HG03378 (cell line): ENCODE data around the gene DYDC1.
"Not testable (repeated sequence)": the region's sequence is repeated elsewhere in the genome, so short reads cannot be mapped to it uniquely, and the experiment has no call there.

ENCODE experiments used
- ATAC-seq: cut with Tn5 transposase; IDR thresholded peaks from one replicate; pipeline ENCODE4 v1.9.1; 2021; ENCODE audit warnings: mild to moderate bottlenecking, moderate library complexity; ENCODE audit not compliant: unreplicated experiment

Gene DYDC1

DNA sequence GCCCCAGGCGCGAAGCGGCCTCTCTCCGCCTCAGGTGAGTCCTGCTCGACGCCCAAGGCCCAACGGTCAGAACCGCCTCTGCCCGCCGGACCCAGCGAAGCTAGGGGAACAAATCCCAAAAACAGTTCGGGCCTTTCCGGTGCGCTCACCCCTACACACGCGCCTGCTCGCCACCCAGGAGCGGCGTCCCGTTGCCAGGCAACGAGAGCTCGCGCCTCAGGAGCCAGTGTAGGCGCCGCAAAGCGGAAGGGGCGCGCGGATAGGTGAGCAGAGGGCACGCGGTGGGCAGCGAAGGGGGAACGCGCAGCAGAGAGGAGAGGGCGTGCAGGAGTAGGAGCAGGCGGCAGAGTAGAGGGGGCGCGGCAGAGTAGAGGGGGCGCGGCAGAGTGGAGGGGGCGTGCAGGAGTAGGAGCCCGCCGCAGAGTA is at the start of gene DYDC1, which contains the start of gene DYDC2:
Gene DYDC1 (minus strand): TSS at position 193 of the 426 bp plus-strand sequence. CDS start 4,154 bp downstream, outside the sequence.
Gene DYDC2 (plus strand): TSS at position 219 of the 426 bp plus-strand sequence. CDS start 5,663 bp downstream, outside the sequence.
- ATAC-seq: no peak

DNA sequence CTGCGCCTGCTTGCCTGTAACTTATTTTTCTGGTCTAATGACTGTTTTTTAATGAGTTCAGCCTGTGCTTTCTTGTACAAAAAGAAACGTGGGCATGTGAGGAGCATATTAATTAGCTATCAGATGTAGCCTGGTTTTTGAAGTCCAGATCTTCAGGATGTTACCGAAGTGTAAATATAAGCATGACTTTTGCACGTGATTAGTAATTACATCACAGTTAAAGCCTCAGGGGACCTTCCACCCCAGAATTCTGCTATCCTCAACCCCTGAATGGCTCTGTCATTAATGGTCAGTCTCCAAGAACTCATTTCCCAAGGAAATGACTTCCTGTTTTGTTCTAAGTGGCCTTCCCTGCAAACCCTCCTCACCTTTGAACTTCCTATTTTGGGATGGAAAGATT is 49.6 kb upstream of the DYDC1 start:
- no peak for ATAC-seq

DNA sequence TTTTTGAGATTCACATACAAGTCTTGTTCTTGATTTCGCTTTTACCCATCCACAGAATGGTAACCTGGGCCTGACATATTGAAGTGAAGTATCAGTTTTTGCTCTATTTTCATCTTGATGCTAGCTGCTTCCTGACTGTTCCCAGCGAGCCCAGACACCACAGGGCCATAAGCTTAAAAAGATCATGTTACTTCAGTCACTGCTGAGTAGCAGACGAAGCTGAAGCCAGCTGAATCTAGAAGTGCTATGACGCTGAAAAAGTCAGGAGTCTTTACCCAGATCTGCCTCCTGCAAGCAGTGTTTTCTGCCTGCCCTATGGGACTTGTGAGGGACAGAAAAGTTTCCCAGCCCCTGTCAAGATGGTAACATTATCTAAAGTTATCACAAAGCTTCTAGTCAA is 49.1 kb upstream of the DYDC1 start:
- no peak for ATAC-seq

GRCh38 chr10:80405035-80405434 is 48.5 kb upstream of the DYDC1 start:
- no peak for ATAC-seq

DNA sequence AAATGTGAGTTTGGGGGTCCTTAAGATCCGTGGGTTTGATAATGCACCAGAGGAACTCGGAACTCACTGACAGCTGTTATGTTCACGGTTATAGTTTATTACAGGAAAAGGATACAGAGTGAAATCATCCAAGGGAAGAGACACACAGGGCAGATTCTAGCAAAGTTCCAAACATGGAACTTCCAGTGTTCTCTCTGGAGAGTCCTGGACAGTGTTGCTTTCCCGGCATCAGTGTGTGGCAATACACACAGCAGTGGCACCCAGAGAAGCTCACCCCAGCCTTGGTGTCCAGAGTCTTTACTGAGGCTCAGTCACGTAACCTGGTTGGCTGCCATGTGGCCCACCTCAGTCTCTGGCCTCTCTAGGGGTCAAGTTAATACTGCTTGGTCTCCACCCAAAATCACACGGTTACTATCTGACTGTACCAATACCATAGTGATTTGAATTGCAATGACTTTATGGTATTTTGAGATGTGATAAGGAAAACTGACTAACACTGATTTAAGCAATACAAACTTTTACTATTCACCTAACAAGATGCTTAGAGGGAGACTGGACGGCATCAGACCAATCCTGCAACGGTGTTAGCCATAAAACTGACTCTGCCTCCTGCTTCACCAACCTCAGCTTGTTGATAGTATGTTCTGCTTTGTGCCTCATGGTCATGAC is 43.7 kb upstream of the DYDC1 start:
- ATAC-seq: no peak

DNA sequence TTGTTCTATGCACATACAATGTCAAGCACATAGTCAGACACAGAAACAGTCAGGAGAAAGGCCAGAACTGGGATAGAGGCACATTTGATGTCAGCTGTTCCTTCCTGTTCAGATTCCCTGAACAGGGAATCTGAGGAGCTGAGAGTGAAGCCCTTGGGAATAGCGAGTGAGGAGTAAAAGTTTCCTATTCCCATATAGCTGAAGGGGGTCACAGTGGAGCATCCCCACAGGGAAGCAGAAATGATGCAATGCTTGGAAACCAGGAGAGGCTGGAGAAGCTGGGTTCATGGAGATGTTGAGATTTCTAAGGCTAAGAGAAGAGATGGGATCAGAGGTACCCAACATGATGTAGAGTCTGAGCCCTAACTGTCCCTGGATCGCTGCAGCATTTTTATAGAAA is 40.5 kb upstream of the DYDC1 start:
- no peak for ATAC-seq

DNA sequence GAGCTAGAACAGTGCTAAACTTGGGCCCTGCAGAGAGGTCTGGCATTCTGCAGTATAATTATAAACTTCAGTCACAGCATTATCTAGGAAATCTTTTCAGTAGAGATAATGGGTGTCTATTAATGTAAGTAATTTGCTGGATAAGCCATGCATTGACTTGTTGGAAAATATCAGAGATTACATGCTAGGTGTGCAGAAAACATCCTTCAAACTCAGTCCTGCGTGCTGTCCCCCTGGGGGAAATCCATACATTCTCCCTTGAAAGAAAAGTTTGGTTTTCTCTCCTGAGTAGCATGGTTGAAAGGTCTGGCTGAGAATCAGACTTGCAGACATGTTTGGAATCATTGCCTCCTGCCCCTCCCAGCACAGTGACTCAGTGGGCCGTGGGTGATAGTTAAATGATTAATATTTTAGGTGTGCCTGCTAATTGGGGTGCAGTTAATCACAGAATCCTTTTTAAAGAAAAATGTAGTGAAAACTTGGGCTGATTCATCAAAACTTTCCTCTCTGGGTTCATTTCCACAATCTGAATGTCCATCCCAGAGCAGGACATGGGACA is 37.9 kb upstream of the DYDC1 start:
- ATAC-seq: no peak

DNA sequence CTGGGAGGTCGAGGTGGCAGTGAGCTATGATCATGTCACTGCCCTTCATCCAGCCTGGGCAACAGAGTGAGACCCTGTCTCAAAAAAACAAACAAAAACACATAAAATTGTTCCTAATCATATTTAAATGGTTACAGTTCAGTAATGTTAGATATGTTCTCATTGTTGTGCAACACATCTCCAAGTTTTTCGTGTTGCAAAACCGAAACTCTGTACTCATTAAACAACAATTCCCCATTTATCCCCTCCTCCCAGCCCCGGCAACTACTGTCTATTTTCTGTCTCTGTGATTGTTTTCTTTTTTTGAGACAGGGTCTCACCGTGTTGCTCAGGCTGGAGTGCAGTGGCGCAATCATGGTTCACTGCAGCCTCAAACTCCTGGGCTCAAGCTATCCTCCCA is 35.7 kb upstream of the DYDC1 start:
- no peak for ATAC-seq

- no peak for ATAC-seq
Observed at GRCh38 chr10:80390740-80391139, 34.2 kb upstream of the DYDC1 start.

GRCh38 chr10:80382989-80383388 is 26.4 kb upstream of the DYDC1 start:
- peak; percentile 66 for ATAC-seq

- ATAC-seq: no peak
Observed at GRCh38 chr10:80380185-80380584, 23.6 kb upstream of the DYDC1 start.

GRCh38 chr10:80379701-80380100 is 23.1 kb upstream of the DYDC1 start:
- no peak for ATAC-seq

DNA sequence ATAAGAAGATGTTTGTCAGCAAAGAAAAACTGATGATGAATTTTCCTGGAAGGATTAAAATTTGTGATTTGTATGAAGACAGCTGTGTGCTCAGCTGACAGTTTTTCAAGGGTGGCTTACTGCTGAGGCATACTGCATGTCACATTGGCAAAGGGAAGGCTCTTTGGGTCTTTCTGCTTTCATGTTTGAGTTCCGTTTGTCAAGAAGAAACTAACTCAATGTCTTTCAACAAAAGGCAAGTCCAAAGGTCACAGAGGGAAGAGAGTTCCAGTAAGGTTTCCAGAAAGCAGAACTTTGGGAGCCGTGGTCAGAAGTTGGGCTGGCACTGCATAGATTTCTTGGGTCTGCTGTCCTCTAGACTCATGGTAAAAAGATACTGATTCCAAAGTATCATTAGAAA is 16.9 kb upstream of the DYDC1 start:
- no peak for ATAC-seq

DNA sequence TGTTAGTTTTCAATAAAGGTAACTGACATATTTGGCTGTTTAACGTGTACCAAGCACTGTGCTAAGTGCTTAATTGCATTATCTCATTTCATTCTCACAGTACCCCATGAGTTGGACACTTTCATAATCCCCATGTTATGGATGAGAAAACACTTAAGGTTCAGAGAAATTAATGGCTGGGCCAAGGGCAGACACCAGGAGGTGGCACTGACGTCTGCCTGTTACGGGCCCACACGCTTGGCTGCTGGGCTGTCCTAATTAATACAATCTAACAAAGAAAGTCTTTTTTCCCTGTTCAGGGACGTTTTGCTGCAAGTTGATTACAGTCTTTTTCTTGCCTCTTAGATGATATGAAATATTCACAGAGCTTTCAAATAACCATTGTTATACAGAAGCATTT is 16.1 kb upstream of the DYDC1 start:
- ATAC-seq: no peak

- no peak for ATAC-seq
Observed at GRCh38 chr10:80371467-80371866, 14.9 kb upstream of the DYDC1 start.

DNA sequence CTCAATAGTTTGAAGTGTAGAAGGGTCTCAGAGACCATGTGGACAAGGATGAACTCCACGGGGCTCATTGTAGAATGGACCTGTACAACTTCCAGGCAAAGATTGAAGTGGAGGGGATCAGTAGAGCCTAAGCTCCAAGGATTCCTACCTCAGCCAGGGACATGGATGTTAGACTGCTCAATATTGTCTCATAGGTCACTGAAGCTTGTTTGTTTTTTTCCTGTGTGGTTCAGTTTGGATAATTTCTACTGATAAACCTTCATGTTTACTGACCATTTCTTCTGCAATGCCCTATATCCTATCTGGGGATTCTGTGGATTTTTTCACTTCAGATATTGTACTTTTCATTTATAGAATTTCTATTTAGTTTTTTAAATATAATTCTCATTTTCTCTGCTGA is 9.0 kb upstream of the DYDC1 start:
- no peak for ATAC-seq

GRCh38 chr10:80359644-80360043 is 3.1 kb upstream of the DYDC1 start:
- no peak for ATAC-seq

DNA sequence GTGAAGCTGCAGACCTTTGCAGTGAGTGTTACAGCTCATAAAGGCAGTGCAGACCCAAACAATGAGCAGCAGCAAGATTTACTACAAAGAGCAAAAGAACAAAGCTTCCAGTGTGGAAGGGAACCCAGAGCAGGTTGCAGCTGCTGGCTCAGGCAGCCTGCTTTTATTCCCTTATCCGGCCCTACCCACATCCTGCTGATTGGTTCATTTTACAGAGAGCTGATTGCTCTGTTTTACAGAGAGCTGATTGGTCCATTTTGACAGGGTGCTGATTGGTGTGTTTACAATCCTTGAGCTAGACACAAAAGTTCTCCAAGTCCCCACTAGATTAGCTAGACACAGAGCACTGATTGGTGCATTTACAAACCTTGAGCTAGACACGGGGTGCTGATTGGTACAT is 2.4 kb upstream of the DYDC1 start:
- not testable (repeated sequence) for ATAC-seq

DNA sequence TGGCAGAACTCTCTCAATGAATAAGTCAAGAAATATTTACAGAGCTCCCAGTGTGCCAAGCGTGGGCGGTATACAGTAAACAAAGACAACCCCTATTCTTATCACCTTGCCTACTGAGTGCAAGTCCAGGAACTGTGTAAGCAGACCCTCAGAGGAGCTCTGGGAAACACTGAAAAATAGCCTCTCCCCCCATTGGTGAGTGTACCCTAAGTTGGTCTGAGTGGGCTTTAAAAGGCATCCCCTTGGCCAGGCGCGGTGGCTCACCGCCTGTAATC is 1.2 kb upstream of the DYDC1 start:
- no peak for ATAC-seq

GRCh38 chr10:80356989-80357850 is 665 bp upstream of the DYDC1 start:
- ATAC-seq: no peak

- no peak for ATAC-seq
Observed at GRCh38 chr10:80351220-80351619, 5.3 kb downstream of the DYDC1 start.

- no peak for ATAC-seq
Observed at GRCh38 chr10:80350251-80350650, 6.3 kb downstream of the DYDC1 start.
